CD4-positive, CD25-positive, alpha-beta regulatory T cell (primary cell): ENCODE results near the gene EWSR1. TPM values are rescaled to one million over a fixed set of nuclear protein-coding genes. Genes with fewer than 3 reads are reported as not detected.

ENCODE experiments used
- ATAC-seq, 2 donors: fragments of 150-1000 bp; cut with Tn5 transposase; one replicate each; pipeline ENCODE4 v1.10.0; 2021; ENCODE audit warnings: low read depth in 2 of 2, moderate number of reproducible peaks in 2 of 2, moderate library complexity in 1 of 2
- DNase-seq, 3 donors: peaks; one replicate each; pipeline versions ENCODE4 v3.0.0 to v3.0.0-alpha.2; 2012 to 2022; ENCODE audit warnings: mixed read lengths in 1 of 3
- H3K27ac ChIP-seq: one replicate; pipeline ENCODE4 v1.7.0; 2013; ENCODE audit warnings: mild to moderate bottlenecking, low read length; ENCODE audit not compliant: insufficient read depth, poor library complexity, severe bottlenecking
- H3K27me3 ChIP-seq: one replicate; pipeline ENCODE4 v1.7.0; 2013; ENCODE audit warnings: low read length; ENCODE audit not compliant: control insufficient read depth, insufficient read depth
- H3K36me3 ChIP-seq: one replicate; pipeline ENCODE4 v1.7.0; 2013; ENCODE audit warnings: mild to moderate bottlenecking, low read length, moderate library complexity; ENCODE audit not compliant: control insufficient read depth, insufficient read depth
- H3K4me1 ChIP-seq: 2 replicates; pipeline ENCODE4 v1.7.0; 2013; ENCODE audit warnings: mild to moderate bottlenecking, low read length; ENCODE audit not compliant: insufficient read depth, control insufficient read depth, poor library complexity, severe bottlenecking
- H3K4me3 ChIP-seq: one replicate; pipeline ENCODE4 v1.7.0; 2013; ENCODE audit warnings: low read depth, mild to moderate bottlenecking, low read length, moderate library complexity
- H3K9me3 ChIP-seq, 2 experiments: 1 replicate in 1 of 2; 2 replicates in 1 of 2; pipeline ENCODE4 v1.7.0; 2013; ENCODE audit warnings: low read length in 2 of 2, mild to moderate bottlenecking in 1 of 2, moderate library complexity in 1 of 2; ENCODE audit not compliant: control insufficient read depth in 2 of 2
- H3K27ac Mint-ChIP-seq, 3 donors: one replicate each; pipeline ENCODE4 v1.8.0; 2020 to 2022; ENCODE audit warnings: mild to moderate bottlenecking in 3 of 3, mixed read lengths in 3 of 3, moderate library complexity in 2 of 3
- H3K27me3 Mint-ChIP-seq: one replicate; pipeline ENCODE4 v1.8.0; 2022; ENCODE audit warnings: mild to moderate bottlenecking, mixed read lengths
- H3K36me3 Mint-ChIP-seq: one replicate; pipeline ENCODE4 v1.8.0; 2020; ENCODE audit warnings: mixed read lengths
- H3K4me1 Mint-ChIP-seq, 4 donors: one replicate each; pipeline ENCODE4 v1.8.0; 2020 to 2022; ENCODE audit warnings: mixed read lengths in 4 of 4, mild to moderate bottlenecking in 1 of 4
- H3K4me3 Mint-ChIP-seq, 4 donors: one replicate each; pipeline ENCODE4 v1.8.0; 2020 to 2022; ENCODE audit warnings: mild to moderate bottlenecking in 4 of 4, mixed read lengths in 4 of 4, moderate library complexity in 3 of 4
- H3K9me3 Mint-ChIP-seq, 7 donors: one replicate each; pipeline ENCODE4 v1.8.0; 2020 to 2022; ENCODE audit warnings: mixed read lengths in 7 of 7, mild to moderate bottlenecking in 3 of 7, moderate library complexity in 2 of 7
- polyA plus RNA-seq, 4 donors: library from polyadenylated mRNA; unstranded; fragments of 300-500 nt; fragmentation: Illumina TruSeq; gene quantifications; one replicate each; pipeline ENCODE4 v1.2.3, GENCODE V29; 2021
- total RNA-seq: library from RNA; stranded (reverse); gene quantifications from one replicate; pipeline ENCODE4 v1.2.3, GENCODE V29; 2022

EWSR1 gene
- total and polyA plus RNA-seq, 5 donors from 2014 or later, result 175 to 338 (median 198) TPM

- no peaks in the 10 kb centered on the region for H3K9me3 Mint-ChIP-seq
- Histone ChIP-seq H3K4me3 (no peak overlapping the region), H3K27me3 (no peaks in the 10 kb centered on the region), H3K27ac (no peak overlapping the region), H3K36me3 (peaks cover 61% of the 10 kb centered on the region), H3K4me1 (no peaks in the 10 kb centered on the region), H3K9me3 (no peaks in the 10 kb centered on the region)
- no peak for ATAC-seq
- no peak overlapping the region for H3K4me3 Mint-ChIP-seq
- DNase-seq, result no peak
- H3K36me3 Mint-ChIP-seq, result peaks cover 22% of the 10 kb centered on the region
- no peaks in the 10 kb centered on the region for H3K27me3 Mint-ChIP-seq
- no peaks in the 10 kb centered on the region for H3K4me1 Mint-ChIP-seq
- no peak overlapping the region for H3K27ac Mint-ChIP-seq
Observed at GRCh38 chr22:29330753-29331152, 62.7 kb downstream of the EWSR1 start.

DNA sequence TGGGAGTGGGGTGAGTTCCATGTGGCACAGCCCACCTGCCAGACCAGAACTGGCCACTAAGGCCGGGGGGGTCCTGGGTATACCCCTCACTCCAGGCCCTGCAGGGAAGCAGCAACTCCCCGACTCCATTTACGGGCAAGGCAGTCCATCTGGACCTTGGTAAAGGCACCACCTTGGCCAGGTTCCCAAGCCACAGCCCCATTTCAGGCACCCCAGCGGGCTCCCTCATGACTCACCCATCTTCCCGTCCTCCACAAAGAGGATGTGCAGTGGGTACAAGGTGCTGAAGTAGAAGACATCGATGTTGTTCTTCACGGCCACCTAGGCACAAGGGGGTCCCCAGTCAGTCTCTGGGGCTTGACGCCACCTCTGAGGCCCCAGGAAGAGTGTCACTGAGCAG, 63.1 kb downstream of the EWSR1 start:
- H3K4me1 Mint-ChIP-seq, result no peaks in the 10 kb centered on the region
- no peaks in the 10 kb centered on the region for H3K9me3 ChIP-seq
- DNase-seq, result no peak
- H3K27me3 ChIP-seq, result no peaks in the 10 kb centered on the region
- H3K36me3 ChIP-seq, result peaks cover 65% of the 10 kb centered on the region
- no peaks in the 10 kb centered on the region for H3K9me3 Mint-ChIP-seq
- H3K36me3 Mint-ChIP-seq, result peaks cover 27% of the 10 kb centered on the region
- H3K4me1 ChIP-seq, result no peaks in the 10 kb centered on the region
- H3K27ac ChIP-seq, result no peak overlapping the region
- no peak for ATAC-seq
- no peak overlapping the region for H3K4me3 ChIP-seq
- H3K27me3 Mint-ChIP-seq, result no peaks in the 10 kb centered on the region
- H3K27ac Mint-ChIP-seq, result no peak overlapping the region
- no peak overlapping the region for H3K4me3 Mint-ChIP-seq

DNA sequence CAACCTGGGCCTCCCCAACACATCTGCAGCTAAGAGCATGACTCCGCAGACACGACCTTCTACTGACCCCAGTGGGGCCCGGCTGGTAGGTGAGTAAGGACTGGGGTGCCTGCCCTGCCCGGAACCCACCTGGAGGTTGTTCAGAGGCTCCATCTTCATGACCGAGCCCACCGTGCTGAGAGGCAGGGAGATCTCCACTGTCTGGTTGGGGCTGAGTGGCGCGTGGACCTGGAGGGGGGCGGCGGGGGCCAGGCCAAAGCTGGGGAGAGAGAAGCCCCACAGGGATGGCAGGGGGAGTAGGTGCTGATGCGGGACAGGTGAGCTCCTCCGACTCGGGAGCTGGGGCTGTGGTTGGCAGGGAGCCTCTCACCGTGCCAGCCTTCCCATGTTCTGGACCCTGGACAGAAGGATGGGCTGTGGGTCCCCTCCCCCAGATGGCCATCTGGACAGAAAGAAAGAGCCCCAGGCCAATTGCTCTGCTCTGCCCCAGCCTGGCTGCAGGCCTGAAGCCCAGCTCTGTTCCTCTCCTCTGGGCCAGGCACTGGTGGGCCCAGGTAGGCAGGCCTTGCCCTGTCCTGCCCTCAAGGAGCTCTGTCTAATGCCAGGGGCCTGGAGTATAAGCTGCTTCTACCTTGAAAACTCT, 63.7 kb downstream of the EWSR1 start:
- Histone ChIP-seq H3K27me3 (no peaks in the 10 kb centered on the region), H3K27ac (no peak overlapping the region), H3K4me1 (no peaks in the 10 kb centered on the region), H3K36me3 (peaks cover 68% of the 10 kb centered on the region), H3K4me3 (no peak overlapping the region), H3K9me3 (no peaks in the 10 kb centered on the region)
- DNase-seq, result no peak
- H3K9me3 Mint-ChIP-seq, result no peaks in the 10 kb centered on the region
- H3K36me3 Mint-ChIP-seq, result peaks cover 30% of the 10 kb centered on the region
- no peaks in the 10 kb centered on the region for H3K4me1 Mint-ChIP-seq
- no peaks in the 10 kb centered on the region for H3K27me3 Mint-ChIP-seq
- no peak overlapping the region for H3K4me3 Mint-ChIP-seq
- H3K27ac Mint-ChIP-seq, result no peak overlapping the region
- no peak for ATAC-seq

- no peak for ATAC-seq
- Histone ChIP-seq H3K27ac (no peak overlapping the region), H3K27me3 (no peaks in the 10 kb centered on the region), H3K9me3 (no peaks in the 10 kb centered on the region), H3K4me3 (no peak overlapping the region), H3K4me1 (no peaks in the 10 kb centered on the region), H3K36me3 (peaks cover 70% of the 10 kb centered on the region)
- Mint-ChIP-seq H3K4me1 (no peaks in the 10 kb centered on the region), H3K27ac (no peak overlapping the region), H3K4me3 (no peak overlapping the region), H3K36me3 (peaks cover 34% of the 10 kb centered on the region), H3K27me3 (no peaks in the 10 kb centered on the region), H3K9me3 (no peaks in the 10 kb centered on the region)
- DNase-seq, result no peak
Observed at GRCh38 chr22:29332886-29333496, 64.9 kb downstream of the EWSR1 start.

GRCh38 chr22:29334148-29334547, 66.1 kb downstream of the EWSR1 start:
- H3K4me3 Mint-ChIP-seq, result no peak overlapping the region
- H3K36me3 Mint-ChIP-seq, result peaks cover 45% of the 10 kb centered on the region
- no peaks in the 10 kb centered on the region for H3K4me1 ChIP-seq
- H3K9me3 Mint-ChIP-seq, result no peaks in the 10 kb centered on the region
- H3K4me3 ChIP-seq, result no peak overlapping the region
- no peaks in the 10 kb centered on the region for H3K27me3 ChIP-seq
- no peak overlapping the region for H3K27ac Mint-ChIP-seq
- DNase-seq, result no peak
- no peaks in the 10 kb centered on the region for H3K27me3 Mint-ChIP-seq
- H3K27ac ChIP-seq, result no peak overlapping the region
- H3K36me3 ChIP-seq, result peaks cover 70% of the 10 kb centered on the region
- no peaks in the 10 kb centered on the region for H3K9me3 ChIP-seq
- no peak for ATAC-seq
- no peaks in the 10 kb centered on the region for H3K4me1 Mint-ChIP-seq

GRCh38 chr22:29334696-29335344, 66.8 kb downstream of the EWSR1 start:
- DNase-seq (no peak), ATAC-seq (no peak)
- Histone ChIP-seq H3K4me3 (no peak overlapping the region), H3K4me1 (no peaks in the 10 kb centered on the region), H3K27ac (no peak overlapping the region), H3K27me3 (no peaks in the 10 kb centered on the region), H3K36me3 (peaks cover 73% of the 10 kb centered on the region), H3K9me3 (no peaks in the 10 kb centered on the region)
- Mint-ChIP-seq H3K4me3 (no peak overlapping the region), H3K9me3 (no peaks in the 10 kb centered on the region), H3K27me3 (no peaks in the 10 kb centered on the region), H3K4me1 (no peaks in the 10 kb centered on the region), H3K36me3 (peaks cover 47% of the 10 kb centered on the region), H3K27ac (peak overlapping the region in 1 of 3 donors; percentile 15)

DNA sequence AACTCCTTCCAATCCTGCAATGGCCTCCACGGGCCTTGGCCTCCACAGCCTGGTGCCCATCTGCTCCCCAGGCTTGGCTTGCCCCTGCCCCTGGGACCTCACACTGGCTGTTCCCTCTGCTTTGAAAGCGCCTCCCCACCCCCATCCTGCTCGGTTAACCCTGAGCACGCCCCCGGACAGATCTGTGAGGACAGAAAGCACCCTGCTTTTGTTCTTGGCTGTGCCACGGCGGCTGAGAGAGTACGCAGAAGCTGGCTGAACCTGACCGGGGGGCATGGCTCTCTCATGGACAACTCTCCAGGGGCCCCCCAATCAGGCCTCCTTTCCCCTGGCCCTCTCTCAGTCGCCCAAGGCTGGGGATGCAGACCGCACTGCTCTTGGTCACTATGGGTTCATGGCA, 67.6 kb downstream of the EWSR1 start:
- Mint-ChIP-seq H3K4me3 (no peak overlapping the region), H3K27ac (no peak overlapping the region), H3K36me3 (peaks cover 47% of the 10 kb centered on the region), H3K27me3 (no peaks in the 10 kb centered on the region), H3K9me3 (no peaks in the 10 kb centered on the region), H3K4me1 (no peaks in the 10 kb centered on the region)
- Histone ChIP-seq H3K27me3 (no peaks in the 10 kb centered on the region), H3K9me3 (no peaks in the 10 kb centered on the region), H3K36me3 (peaks cover 76% of the 10 kb centered on the region), H3K27ac (no peak overlapping the region), H3K4me3 (no peak overlapping the region), H3K4me1 (no peaks in the 10 kb centered on the region)
- DNase-seq (no peak), ATAC-seq (no peak)
